Adrenal gland (tissue), 5 donors: ENCODE results near the gene REEP3.

Source experiments
- CTCF ChIP-seq, 6 experiments: fragments of 450-650 bp in 4 of 6; fragments of 200-600 bp in 2 of 6; sonication (generic) in 1 of 6; IDR thresholded peaks; 1 replicate in 5 of 6; 2 replicates in 1 of 6; pipeline versions ENCODE4 v1.5.1 to v1.8.0; 2016 to 2021; ENCODE audit warnings: antibody characterized with exemption in 6 of 6, mild to moderate bottlenecking in 2 of 6, moderate library complexity in 1 of 6
- POLR2A ChIP-seq, 2 donors: fragments of 450-650 bp; IDR thresholded peaks; one replicate each; pipeline ENCODE4 v1.6.1; 2017; ENCODE audit warnings: antibody characterized with exemption in 2 of 2, mild to moderate bottlenecking in 2 of 2, moderate library complexity in 1 of 2
- donor health status: DM: no; HTN: no; CAD: no.

- TF ChIP-seq POLR2A (IDR thresholded peaks at IDR 0.05) (no peak), CTCF (IDR thresholded peaks at IDR 0.05) (no peak)
Measured at GRCh38 chr10:63636812-63637211, 115.6 kb downstream of the REEP3 start.
